HG02798 (cell line): ENCODE measurements around the gene ZNF503.

Source experiments
- ATAC-seq: cut with Tn5 transposase; IDR thresholded peaks from one replicate; pipeline ENCODE4 v1.9.1; 2021; ENCODE audit warnings: mild to moderate bottlenecking; ENCODE audit not compliant: unreplicated experiment, poor library complexity

The ZNF503 gene

DNA sequence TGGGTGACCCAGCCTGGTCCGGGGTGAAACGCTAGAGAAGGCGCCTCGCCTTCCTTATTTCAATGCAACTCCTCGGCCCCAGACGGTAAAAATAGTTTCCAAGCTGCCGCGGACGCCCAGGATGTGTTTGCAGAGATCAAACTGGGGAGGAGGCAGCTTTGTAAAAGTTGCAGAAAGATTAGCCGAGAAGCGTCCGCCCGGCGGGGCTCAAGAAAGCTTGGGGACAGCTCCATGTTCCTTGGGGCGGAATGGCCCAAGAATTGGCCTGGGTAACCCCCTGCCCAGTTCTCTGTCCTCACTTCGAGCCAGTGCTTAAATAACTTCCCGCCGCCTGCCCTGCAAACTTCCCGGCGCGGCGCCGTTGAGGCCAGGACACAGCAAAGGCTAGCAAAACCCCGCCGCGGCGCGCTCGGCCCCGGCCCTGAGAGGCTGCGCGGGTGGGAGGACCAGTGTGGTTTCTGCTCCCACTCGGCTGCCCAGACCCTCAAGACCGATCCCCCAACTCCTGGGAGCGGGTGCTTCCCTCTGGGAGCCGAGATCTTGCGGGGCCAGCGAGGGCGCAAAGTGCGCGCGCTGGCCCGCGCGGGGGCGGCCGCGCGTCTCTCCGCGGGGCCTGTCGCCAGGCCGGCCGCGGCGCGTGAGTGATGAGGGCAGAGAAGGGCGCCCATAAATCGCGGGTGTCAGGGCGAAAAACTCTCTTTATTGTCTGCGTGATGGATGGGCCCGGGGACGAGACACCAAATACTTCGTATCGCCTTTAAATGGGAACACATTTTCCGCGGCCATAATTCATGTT lies 6.3 kb upstream of the ZNF503 start:
- no peak for ATAC-seq

DNA sequence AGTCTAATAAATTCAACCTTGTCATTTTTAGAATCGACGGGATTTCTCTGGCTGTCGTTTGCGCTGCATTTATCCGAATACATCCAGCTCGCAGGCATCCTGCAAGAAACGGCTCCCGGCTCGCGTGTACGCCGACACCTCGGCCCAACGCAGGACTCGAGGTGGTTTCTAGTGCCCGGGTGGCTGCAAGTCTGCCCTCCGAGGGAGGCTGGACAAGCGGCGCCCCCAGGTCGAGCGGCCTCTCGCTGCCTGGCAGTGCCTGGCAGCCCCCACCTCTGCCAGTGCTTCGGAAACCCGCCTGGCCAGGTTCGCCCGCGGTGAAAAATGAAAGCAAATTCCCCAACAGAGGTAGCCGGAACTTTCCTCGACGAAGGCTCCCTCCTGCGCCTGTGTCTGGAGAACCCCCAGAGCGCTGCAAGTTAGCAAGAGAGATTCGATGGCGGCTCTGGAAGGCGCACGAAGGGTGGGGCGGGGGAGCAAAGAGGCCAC lies 5.7 kb upstream of the ZNF503 start:
- ATAC-seq = no peak

DNA sequence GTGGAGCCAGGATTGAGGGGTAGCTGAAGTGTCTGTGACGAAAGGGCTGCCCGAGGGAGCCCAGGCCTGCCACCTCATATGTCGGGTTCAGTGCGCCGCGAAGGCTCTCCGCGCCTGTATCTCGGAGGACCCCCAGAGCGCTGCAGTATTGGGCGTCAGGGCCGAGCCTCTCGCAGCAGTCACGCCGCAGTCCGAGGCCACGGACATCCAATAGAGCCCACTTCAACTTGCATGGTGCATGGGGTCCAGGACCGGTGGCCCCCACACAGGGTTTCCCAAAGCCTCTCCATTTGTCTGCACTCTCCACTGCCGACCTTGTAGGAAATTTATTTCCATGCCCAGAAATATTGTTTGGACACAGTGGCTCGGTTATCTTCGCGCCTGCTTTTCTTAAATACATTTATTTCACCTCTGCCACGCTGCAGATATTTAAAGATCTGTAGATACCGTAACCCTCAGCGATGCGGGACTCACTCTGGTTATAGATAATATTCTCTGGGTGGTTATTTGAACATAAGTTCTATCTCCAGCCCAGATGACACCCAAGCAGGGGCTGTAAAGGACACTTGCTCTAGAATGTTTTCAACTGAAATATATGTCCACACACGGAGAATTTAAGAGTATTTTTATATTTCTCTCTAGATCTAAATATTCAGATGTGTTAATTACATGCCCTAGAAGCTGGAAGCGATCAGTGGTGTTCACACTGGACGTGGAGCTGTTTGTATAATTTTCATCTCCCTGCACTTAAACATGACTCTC lies 5.1 kb upstream of the ZNF503 start:
- no peak for ATAC-seq

DNA sequence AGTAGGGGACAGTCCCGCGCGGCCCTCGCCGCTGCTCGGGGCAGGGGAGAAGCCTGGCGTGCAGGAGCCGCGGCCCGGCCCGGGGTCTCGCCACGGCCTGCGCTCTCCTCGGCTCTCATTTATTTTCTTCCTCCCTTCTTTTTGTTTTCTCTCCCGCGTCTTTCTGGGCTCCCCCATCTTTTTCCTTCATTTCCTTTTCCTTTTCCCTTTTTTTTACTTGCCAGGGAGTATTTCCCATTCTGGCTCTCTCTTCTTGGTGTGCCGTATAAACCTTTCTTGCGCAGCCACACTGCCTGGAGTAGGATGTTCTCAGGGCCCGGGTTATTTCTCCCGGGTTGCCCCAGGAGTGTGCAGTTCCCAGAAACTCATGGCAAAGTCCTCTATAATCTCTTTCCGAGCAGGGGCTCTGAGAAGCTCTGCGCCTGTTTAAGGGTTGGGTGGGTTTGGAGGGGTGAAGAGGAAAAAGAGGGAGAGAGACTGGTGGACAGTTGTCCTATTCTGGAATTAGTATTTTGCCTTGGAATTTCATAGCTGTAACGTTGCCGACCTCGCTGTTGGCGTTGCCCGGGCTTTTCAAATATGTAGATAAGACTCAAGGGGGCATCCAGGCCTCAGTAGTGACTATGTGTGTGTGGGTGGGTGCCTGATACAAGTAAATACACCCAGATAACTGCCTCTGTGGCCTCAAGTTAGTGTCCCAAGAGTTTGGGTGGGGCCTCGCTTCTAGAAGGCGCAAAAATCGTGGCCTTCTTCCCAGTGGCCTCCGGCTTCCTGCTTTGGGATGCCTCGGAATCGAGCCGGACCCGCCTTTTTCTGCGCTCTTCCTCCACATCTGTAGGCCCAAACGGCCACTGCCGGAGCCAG lies 4.3 kb upstream of the ZNF503 start:
- ATAC-seq = no peak

DNA sequence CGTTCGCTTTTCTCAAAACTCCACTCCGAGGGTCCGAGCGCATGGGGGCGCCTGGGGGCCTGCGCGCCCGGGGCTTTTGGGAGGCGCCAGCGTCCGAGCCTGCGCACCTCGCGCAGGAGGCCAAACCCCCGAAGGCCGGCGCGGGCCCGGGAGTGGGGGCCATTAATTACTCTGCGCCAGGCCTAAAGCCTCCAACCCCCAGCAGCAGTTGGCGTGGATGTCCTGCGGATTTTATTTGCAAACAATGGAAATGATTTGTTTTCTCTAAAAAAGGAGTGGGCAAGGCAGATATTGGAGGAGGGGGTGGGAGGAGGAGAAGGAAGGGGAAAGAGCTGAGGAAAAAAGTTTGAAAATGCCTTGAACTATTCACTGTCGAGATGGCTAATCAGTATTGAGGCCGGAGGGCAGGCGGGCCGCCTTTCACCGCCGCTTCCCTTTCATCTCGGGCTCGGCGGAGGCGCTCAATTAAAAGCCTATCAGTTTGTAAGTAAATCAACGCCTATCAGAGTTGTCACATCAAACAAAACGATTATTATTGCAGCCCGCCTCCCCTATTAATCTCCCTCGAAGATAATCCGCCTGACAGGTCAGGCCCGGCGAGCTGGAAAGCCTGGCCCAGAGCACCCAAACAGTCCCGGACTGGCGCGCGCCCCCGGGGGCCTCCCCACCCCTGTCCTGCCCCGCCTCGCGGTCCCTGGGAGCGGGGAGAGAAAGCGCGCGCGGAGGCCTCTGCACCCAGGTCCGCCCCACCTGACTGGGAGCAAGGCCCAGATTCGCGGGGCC lies 3.4 kb upstream of the ZNF503 start:
- ATAC-seq = no peak

DNA sequence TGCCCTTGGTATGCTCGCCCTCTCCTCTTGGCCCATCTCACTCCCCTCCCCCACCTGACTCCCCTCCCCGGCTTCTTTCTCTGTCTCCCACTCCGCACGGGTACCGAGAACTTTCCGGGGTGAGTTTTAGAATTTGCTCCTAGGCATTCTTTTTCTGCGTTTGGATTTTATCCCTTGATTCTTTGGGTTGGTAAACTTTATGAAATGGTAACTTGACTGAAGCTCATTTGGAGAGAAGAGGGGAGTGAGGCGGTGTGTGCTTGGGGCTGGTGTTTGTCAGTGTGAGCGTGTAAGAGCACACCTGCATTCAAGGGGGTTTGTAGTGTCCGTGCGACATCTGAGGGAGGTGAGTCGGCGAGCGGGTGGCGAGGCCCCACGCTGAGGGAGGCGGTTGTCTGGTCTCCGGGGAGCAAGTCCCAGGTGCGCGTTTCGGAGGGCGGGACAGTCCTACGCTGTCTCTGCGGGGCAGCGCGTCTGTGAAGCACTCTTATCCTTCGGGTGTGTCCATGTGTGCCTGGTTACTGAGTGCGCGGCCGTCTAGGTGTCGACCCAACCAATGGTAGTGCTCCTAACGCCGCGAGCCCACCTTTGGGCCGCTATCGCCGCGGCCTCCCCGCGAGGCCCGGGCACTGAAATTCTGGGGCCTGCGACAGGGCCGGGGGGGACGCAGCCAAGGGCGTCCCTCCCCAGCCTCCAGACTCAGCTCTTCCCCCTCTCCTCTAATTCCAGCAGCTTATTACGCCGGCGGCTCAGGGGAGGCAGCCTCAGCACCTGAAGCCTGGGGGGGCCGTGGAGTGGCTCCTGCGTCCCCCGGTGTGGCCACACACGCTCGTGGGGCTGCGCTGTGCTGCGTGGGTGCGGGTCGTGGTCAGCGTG lies 2.6 kb upstream of the ZNF503 start:
- ATAC-seq = no peak

DNA sequence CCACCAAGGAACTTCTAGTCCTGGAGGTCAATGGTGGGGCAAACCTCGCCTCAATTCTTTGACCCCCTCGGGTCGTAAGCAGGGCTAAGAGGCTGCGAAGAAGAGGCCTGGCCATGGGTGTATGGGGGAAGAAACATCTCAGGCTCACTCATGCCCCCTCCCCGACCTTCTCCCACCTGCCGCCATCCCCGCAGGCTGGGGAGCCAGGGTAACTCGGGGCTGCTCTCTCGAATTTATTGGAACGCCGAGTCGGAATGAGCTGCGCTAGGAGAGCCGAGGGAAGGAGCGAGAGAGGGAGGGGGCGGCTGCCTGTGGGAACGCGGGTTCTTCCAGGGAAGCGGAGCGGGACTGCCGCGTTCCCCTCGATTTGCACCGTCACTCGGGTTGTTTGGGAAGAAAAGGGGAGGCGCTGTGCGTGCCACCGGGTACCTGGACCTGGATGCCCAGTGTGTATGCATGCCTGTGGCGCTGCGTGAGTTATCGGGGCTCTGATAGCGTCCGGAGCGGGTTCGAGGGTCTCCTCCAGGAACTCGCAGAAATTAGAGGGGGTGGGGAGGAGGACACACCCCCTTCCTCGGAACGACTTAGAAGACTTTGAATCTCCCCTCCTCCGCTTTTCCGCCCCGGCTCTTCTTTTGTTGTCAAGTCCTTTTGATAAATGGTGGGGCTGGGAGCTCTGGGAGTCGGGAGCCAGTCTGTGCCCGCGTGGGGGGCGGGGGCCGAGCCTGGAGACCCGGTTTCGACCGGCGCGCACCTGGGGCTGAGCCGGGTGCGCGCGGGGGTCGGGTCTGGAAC lies 1.8 kb upstream of the ZNF503 start:
- no peak for ATAC-seq

DNA sequence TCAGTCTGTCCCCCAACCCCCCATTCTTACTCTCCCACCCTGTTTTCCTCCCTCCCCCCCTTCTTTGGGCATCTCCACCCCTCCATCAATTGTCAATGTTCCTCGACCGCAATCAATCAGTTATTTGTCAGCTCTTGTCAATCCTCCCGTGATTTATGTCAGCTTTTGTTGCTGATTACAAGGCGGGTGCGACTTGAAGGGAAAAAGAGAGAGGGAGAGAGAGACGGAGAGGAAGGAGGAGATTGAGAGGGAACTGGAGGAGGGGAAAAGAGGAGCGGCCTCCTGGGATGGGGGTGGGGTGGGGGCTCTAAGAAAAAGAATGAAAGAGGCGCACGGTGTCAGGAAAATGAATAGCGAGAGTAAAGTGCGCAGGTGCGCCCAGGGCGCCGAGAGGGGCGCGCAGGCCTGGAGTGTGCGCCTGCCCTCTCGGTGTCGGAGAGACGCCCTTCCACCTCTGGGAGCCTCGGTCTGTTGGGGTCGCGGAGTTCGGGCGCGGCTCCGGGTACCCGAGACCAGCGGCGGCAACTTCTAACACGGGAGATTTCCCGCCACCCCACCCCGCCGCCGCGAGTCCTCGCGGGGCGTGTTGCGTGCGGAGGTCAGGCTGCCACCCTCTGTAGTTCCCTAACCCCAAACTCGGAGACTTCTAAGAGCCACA lies 1.1 kb upstream of the ZNF503 start:
- ATAC-seq = no peak

DNA sequence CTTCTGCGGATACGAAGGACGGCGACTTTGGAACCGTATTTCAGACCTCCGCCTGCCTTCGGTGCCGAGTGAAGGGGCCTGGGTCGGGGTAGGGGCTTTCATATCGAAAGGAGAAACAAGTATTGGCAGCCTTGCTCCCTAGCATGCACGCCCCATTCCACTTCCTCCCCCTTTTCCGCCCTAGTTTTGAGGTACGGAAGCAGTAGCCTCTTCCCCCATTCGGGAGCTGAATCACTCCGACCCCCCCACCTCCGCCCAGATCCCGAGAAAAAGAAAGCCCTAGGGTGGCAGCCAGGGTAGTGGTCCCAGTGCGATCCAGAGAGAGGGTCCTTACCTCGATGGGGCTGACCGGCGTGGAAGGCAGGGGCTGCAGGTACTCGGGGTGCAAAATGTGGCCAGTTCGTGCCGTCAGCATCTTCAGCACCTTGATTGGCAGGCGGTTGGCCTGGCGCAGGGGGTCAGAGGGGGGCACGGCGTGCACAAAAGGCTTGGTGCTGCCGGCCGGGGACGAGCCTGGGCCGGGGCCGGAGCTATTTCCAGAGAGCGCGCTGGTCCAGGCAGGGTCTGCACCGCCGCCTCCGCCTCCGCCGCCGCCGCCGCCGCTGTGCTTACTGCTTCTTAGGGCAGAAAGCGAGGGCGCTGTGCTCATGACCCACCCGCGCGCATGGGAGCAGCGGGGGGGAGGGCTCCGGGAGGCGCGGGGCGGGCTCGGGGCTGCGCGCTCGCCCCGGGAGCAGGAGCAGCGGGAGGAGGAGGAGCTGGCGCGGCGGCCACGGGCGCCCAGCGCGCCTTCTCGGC lies 594 bp downstream of the ZNF503 start:
- peak; percentile 13 for ATAC-seq

DNA sequence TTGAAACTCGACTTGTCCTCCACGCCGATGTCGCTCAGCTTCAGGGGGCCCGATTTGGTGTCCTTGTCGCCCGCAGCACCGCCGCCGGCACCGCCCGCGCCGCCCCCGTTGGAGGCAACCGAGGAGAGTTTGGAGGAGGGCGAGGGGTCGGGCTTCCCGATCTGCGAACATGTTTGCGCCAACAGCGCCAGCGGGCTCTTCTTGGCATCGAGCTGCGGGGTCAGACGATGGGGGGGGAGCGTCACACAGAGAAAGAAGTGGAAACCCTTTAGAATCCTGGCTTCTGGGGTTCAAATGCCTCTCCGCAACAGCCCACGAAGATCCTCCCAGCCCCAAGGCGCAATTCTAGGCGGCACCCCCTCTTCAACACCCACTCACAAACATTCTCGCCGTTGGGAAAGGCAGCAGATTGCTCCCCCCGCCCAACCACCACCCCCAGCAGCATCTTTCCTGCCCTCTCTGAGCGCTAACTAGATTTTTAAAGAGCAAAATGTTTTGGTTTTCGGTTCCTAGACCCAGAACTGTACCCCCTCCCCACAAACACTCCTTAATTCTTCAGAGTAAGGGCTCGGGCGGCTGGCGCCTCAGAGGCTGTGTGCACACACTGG lies 1.3 kb downstream of the ZNF503 start:
- no peak for ATAC-seq

DNA sequence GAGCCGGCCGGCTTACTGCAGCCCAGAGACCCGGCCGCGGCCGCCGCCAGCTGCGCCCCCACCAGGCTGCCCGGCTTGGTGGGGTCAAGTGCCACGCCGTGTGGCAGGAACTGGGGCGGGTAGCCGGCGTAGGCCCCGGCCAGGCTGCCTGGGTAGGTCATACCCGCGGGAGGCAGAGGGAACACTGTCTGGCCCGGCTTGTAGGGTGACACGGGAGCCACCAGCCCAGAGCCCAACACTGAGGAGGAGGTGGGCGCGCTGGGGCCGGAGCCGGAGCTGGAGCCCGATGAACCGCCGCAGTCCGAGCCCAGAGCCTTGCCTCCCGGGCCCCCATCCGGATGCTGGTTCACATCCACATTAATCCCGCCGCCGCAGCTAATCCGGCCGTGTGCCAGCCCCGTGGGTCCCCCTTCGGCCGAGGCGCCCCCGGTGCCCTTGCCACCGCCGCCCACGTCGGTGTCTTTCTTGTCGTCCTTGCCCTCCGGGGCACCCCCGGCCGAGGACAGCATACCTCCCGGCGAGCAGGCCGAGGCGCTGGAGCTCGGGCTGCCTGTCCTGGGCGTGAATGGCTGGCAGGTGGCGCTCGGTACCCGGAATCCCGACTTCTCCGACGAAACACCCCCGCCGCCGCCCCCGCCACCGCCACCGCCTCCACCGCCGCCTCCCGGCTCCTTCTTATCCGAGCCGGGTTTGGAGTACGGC lies 2.0 kb downstream of the ZNF503 start:
- ATAC-seq = no peak

DNA sequence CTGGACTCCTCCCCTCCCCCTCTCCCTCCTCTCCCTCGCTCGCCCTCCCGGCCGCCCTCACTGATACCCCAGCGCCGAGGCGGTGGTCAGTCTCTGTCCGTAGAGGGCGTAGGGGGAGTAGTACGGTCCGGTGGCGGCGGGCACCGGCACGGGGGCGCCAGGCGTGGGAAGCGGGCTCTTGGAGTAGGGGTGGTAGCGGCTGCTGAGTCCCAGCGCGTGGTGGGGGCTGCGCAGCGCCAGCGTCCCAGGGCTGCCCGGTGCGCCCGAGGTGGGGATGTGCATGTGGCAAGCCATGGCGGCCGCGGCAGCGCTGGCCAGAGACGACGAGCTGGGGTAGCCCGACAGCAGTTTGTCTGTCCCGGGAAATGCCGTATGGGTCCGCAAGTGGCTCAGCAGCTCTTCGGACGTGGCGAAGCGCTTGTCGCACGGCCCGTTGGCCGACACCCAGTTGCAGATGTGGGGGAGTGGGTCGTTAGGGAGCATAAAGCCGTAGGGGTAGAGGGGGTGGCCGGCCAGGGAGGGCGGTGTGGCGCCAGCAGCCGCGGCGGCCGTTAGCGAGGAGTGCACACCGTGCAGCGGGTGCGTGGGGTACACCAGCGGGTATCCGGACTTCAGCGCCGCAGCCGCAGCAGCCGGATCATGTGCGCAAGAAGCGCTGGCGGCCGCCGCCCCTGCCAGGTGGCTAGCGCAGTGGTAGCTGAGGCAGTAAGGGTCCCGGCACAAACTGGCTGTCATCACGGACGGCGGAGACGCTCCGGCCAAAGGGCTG lies 2.7 kb downstream of the ZNF503 start:
- ATAC-seq = no peak

DNA sequence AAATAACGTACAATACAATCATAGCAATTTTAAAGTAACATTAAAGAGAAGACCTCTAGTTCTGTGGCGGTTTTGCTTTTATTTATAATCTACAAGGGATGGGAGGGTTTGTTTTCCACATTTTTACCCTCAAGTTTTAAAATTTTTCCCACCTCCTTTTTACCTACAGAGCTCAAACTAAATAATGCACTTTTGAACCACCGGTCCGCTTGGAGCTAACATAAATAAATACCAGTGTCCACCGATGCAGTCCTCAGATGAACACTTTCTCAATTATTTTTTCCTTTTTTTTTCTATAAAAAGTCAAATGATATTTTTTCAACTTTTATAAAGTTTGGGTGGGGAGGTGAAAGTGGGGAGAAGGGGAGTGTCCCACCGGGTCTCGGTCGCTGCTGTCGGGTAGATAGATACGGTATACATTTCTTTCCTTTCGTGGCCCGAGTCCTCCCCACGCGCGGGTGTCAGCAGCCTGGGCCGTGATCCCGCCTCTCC lies 3.3 kb downstream of the ZNF503 start:
- no peak for ATAC-seq

DNA sequence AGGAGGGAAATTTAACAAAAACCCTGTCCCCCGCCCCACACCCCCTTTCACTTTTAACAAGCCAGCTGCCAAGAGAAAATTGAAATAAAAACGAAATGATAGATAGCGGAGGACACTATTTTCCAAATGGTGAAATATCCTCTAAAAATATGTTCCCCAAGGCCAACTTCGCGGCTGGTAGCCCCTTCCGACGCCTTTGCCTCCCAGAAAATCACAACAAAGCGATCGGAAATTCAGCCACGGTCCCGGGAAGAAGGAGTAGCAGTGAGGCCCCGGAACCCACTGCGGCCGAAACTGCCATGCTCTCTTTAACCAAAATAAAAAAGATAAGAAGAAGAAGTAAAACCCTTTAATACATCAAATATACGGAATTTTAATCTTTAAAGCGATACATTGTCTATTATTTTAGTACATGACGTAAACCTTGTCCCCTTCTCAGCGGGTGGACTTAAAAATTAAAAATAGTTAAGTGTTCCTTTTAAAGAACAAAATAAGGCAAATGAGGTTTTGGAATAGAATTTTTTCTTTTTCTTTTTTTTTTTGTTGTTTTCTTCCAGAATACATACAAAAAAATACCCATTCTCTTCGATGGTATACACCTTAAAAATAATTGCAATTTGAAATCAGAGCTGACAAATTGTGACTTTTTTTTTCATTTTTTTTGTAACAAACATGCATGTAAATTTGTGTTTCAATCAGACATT lies 3.9 kb downstream of the ZNF503 start:
- no peak for ATAC-seq
